ENCODE measurements around the gene DIAPH2.

GRCh38 chrX:96861661-96862060 lies 177.0 kb downstream of the DIAPH2 start:
- no peak for TF ChIP-seq TAF1 (IDR thresholded peaks at IDR 0.05; ENCODE audit: low read depth, low read length)
- TF ChIP-seq POLR2A (IDR thresholded peaks at IDR 0.05; ENCODE audit: low read depth, low read length): no peak

Measured in GM12891 (cell line).